GM12878 (cell line): Measurements from ENCODE around the gene MSX1. TPM values are rescaled to one million over a fixed set of nuclear protein-coding genes. Genes with fewer than 3 reads are reported as not detected.

ENCODE experiments used
- ATAC-seq: fragments of 200-7000 bp; cut with Tn5 transposase; 3 replicates; pipeline ENCODE4 v1.9.1; 2020; ENCODE audit warnings: mild to moderate bottlenecking, moderate library complexity
- BruUV-seq: library from RNA; stranded (reverse); fragments of 400-500 nt; replicated peaks from 2 replicates; lab custom pipeline; 2021; lab: Mats Ljungman, UMichigan
- CTCF ChIA-PET: fragments of 300-600 bp; sonication (Branson Sonifier 250); formaldehyde crosslinking; extraction: SDS; loops from one replicate; lab custom pipeline; 2021; ENCODE audit warnings: inconsistent platforms; lab: Yijun Ruan, JAX
- POLR2A ChIA-PET: fragments of 350-600 bp; formaldehyde crosslinking; extraction: SDS; loops from one replicate; lab custom pipeline; 2021; ENCODE audit warnings: inconsistent platforms; lab: Charles Lee
- RAD21 ChIA-PET: fragments of 300-600 bp; sonication (Branson Sonifier 250); formaldehyde crosslinking; loops from one replicate; lab custom pipeline; 2023; ENCODE audit warnings: antibody characterized with exemption; ENCODE audit not compliant: unreplicated experiment; lab: Charles Lee
- SMC1A ChIA-PET: fragments of 300-600 bp; sonication (Branson Sonifier 250); formaldehyde crosslinking; loops from one replicate; lab custom pipeline; 2023; ENCODE audit not compliant: unreplicated experiment, uncharacterized antibody; lab: Charles Lee
- DNase-seq: peaks from one replicate; pipeline ENCODE4 v3.0.0-alpha.2; 2011; ENCODE audit warnings: low read depth, low spot score
- FAIRE-seq: peaks from 3 replicates; lab custom pipeline; 2011; peaks lifted over from hg19 to GRCh38; lab: Jason Lieb, UNC
- H2AFZ ChIP-seq: 2 replicates; pipeline ENCODE4 v1.6.0; 2011; ENCODE audit warnings: low read depth, low read length, control low read depth; ENCODE audit not compliant: control insufficient read depth
- H3K27ac ChIP-seq: 2 replicates; pipeline ENCODE4 v1.5.1; 2011; ENCODE audit warnings: control low read depth; ENCODE audit not compliant: control insufficient read depth, insufficient read depth
- H3K27me3 ChIP-seq, 2 experiments: replicated peaks in 1 of 2; 2 replicates each; pipeline versions ENCODE4 v1.6.0 to v1.6.1; 2011; ENCODE audit warnings: low read length in 1 of 2; ENCODE audit not compliant: control insufficient read depth in 2 of 2, insufficient read depth in 2 of 2
- H3K36me3 ChIP-seq, 2 experiments: 2 replicates each; pipeline ENCODE4 v1.5.1; 2011; ENCODE audit warnings: low read length in 1 of 2; ENCODE audit not compliant: control insufficient read depth in 2 of 2, insufficient read depth in 2 of 2
- H3K4me1 ChIP-seq: 2 replicates; pipeline ENCODE4 v1.6.1; 2011; ENCODE audit warnings: mild to moderate bottlenecking, low read length, moderate library complexity, mixed read lengths; ENCODE audit not compliant: control insufficient read depth, insufficient read depth
- H3K4me2 ChIP-seq: 2 replicates; pipeline ENCODE4 v1.6.0; 2011; ENCODE audit warnings: control low read depth; ENCODE audit not compliant: control insufficient read depth, insufficient read depth
- H3K4me3 ChIP-seq: fragments of 200-600 bp; sonication (generic); 2 replicates; pipeline ENCODE4 v1.5.1; 2016
- H3K79me2 ChIP-seq: 2 replicates; pipeline ENCODE4 v1.6.0; 2011; ENCODE audit warnings: low read length; ENCODE audit not compliant: control insufficient read depth, insufficient read depth
- H3K9ac ChIP-seq: 2 replicates; pipeline ENCODE4 v1.8.0; 2011; ENCODE audit warnings: low read length, control low read depth, mixed read lengths; ENCODE audit not compliant: control insufficient read depth, insufficient read depth
- H3K9me3 ChIP-seq: replicated peaks from 3 replicates; pipeline ENCODE4 v1.5.1; 2011; ENCODE audit warnings: mild to moderate bottlenecking, low read length; ENCODE audit not compliant: control insufficient read depth, insufficient read depth
- H4K20me1 ChIP-seq: 2 replicates; pipeline ENCODE4 v1.6.0; 2011; ENCODE audit not compliant: control insufficient read depth, insufficient read depth
- ATF3 ChIP-seq: IDR thresholded peaks from 2 replicates; pipeline ENCODE4 v1.6.1; 2011; ENCODE audit warnings: low read depth, mild to moderate bottlenecking, low read length, moderate library complexity, borderline replicate concordance; ENCODE audit errors: extremely low read depth
- BACH1 ChIP-seq: fragments of 450-650 bp; IDR thresholded peaks from 2 replicates; pipeline ENCODE4 v1.6.1; 2017; ENCODE audit warnings: mild to moderate bottlenecking, borderline replicate concordance
- BCL11A ChIP-seq: IDR thresholded peaks from 2 replicates; pipeline ENCODE4 v1.6.1; 2011; ENCODE audit warnings: low read depth, low read length
- CEBPB ChIP-seq, 2 experiments: fragments of 150-350 bp in 1 of 2; IDR thresholded peaks; 2 replicates each; pipeline ENCODE4 v1.6.1; 2012 to 2014; ENCODE audit warnings: low read depth in 2 of 2, low read length in 2 of 2, borderline replicate concordance in 1 of 2, inconsistent platforms in 1 of 2
- E4F1 ChIP-seq: fragments of 450-650 bp; IDR thresholded peaks from 2 replicates; pipeline ENCODE4 v1.6.1; 2018; ENCODE audit warnings: borderline replicate concordance, mild to moderate bottlenecking; ENCODE audit not compliant: partially characterized antibody
- GATAD2B ChIP-seq: fragments of 450-650 bp; conservative IDR thresholded peaks from 2 replicates; pipeline ENCODE4 v1.6.1; 2017; ENCODE audit warnings: low read depth, mild to moderate bottlenecking, moderate library complexity
- HDAC6 ChIP-seq: fragments of 200-600 bp; sonication (generic); IDR thresholded peaks from one replicate; pipeline ENCODE4 v1.8.0; 2017; ENCODE audit warnings: antibody characterized with exemption; ENCODE audit not compliant: unreplicated experiment
- IRF4 ChIP-seq: IDR thresholded peaks from 2 replicates; pipeline ENCODE4 v1.6.1; 2011; ENCODE audit warnings: low read depth, low read length
- JUNB ChIP-seq: IDR thresholded peaks from 2 replicates; pipeline ENCODE4 v1.6.1; 2016; ENCODE audit warnings: antibody characterized with exemption, mild to moderate bottlenecking
- KAT2A ChIP-seq: conservative IDR thresholded peaks from 2 replicates; pipeline ENCODE4 v1.6.1; 2011; ENCODE audit warnings: low read depth, low read length; ENCODE audit not compliant: control insufficient read depth
- MEF2B ChIP-seq: fragments of 450-650 bp; IDR thresholded peaks from 2 replicates; pipeline ENCODE4 v1.6.1; 2018; ENCODE audit warnings: mild to moderate bottlenecking, moderate library complexity; ENCODE audit not compliant: partially characterized antibody, poor library complexity, severe bottlenecking
- MTA3 ChIP-seq: IDR thresholded peaks from 2 replicates; pipeline ENCODE4 v1.6.1; 2012; ENCODE audit warnings: low read length, inconsistent platforms, borderline replicate concordance
- PAX8 ChIP-seq: fragments of 450-650 bp; IDR thresholded peaks from 2 replicates; pipeline ENCODE4 v1.6.1; 2017; ENCODE audit warnings: mild to moderate bottlenecking, moderate library complexity
- PML ChIP-seq: IDR thresholded peaks from 2 replicates; pipeline ENCODE4 v1.6.1; 2012; ENCODE audit warnings: low read length, inconsistent platforms
- RELB ChIP-seq: fragments of 450-650 bp; IDR thresholded peaks from 2 replicates; pipeline ENCODE4 v1.6.1; 2017; ENCODE audit warnings: low read depth, mild to moderate bottlenecking, moderate library complexity
- RUNX3 ChIP-seq: IDR thresholded peaks from 2 replicates; pipeline ENCODE4 v1.6.1; 2012; ENCODE audit warnings: low read length, inconsistent platforms
- SMARCA5 ChIP-seq: fragments of 450-650 bp; IDR thresholded peaks from 2 replicates; pipeline ENCODE4 v1.6.1; 2017; ENCODE audit warnings: mild to moderate bottlenecking
- WGBS: methylation state at CpG from one replicate; pipeline ENCODE4 v1.1.6; 2016; ENCODE audit warnings: low lambda C conversion rate; ENCODE audit not compliant: insufficient replicate concordance, insufficient coverage; ENCODE audit errors: missing lambda C conversion rate; 5-methylcytosine and 5-hydroxymethylcytosine counted together
- in situ Hi-C: fragments of 300-500 bp; cut with MboI; formaldehyde crosslinking; loops from 9 replicates; pipeline ENCODE4 v1.14.3; 2018; ENCODE audit warnings: mixed read lengths
- intact Hi-C: fragments of 100-400 bp; cut with micrococcal nuclease; formaldehyde crosslinking; loops from one replicate; pipeline ENCODE4 v1.14.2; 2022; ENCODE audit not compliant: unreplicated experiment
- polyA plus RNA-seq, 11 experiments: library from polyadenylated mRNA; depleted of rRNA in 4 of 11; unstranded in 6 of 11; stranded (reverse) in 5 of 11; fragments of >200 nt; fragmentation: Nextera tagmentation in 4 of 11; fragmentation: Illumina TruSeq in 1 of 11; extraction: Ambion mirVana in 4 of 11; extraction: Trizol in 1 of 11; gene quantifications; 1 replicate in 1 of 11; 2 replicates in 10 of 11; pipeline versions ENCODE4 v1.2.1 to v1.2.3, GENCODE V29; 2011 to 2016; ENCODE audit warnings: inconsistent platforms in 2 of 11, missing spikeins in 2 of 11, low read depth in 1 of 11
- total RNA-seq, 4 experiments: library from RNA; depleted of rRNA in 3 of 4; stranded (reverse); fragments of >200 nt in 3 of 4; fragmentation: Illumina TruSeq in 1 of 4; extraction: Trizol in 1 of 4; gene quantifications; 2 replicates each; pipeline versions ENCODE4 v1.2.1 to v1.2.3, GENCODE V29; 2013 to 2021

MSX1 gene
- total and polyA plus RNA-seq, 10 of the 15 experiments (the other 5 are each of a cell fraction or from before 2014, with no cell fraction given): 0.04 to 0.56 (median 0.15) TPM; not detected in 2

- FAIRE-seq: no peak
- H3K79me2 ChIP-seq: no peaks in the 10 kb centered on the region
- no TSS peak for BruUV-seq
- POLR2A ChIA-PET: no interaction called here
- 39% methylated on average over 40 of the region's 40 CpGs for WGBS
- SMC1A ChIA-PET: interaction anchor here (0.6 kb wide), 1 partner anchor 1088 kb away, joined by 3 read pairs; no protein-coding TSS in a partner anchor
- intact Hi-C loops (no loop called here), in situ Hi-C loops (no loop called here)
- no peak overlapping the region for H3K27ac ChIP-seq
- CTCF ChIA-PET: no interaction called here
- H3K27me3 ChIP-seq: peaks cover 18 to 41% of the 10 kb centered on the region in 2 experiments
- no peak for ATAC-seq
- no peaks in the 10 kb centered on the region for H3K36me3 ChIP-seq
- no peak for DNase-seq
- RAD21 ChIA-PET: no interaction called here
- H3K4me3 ChIP-seq: no peak overlapping the region
- no peaks in the 10 kb centered on the region for H3K4me1 ChIP-seq
- H4K20me1 ChIP-seq: no peaks in the 10 kb centered on the region; the same call in 1 of the 2 replicates
- H3K4me2 ChIP-seq: no peak overlapping the region
- H2AFZ ChIP-seq: no peak overlapping the region
- no peak overlapping the region for H3K9ac ChIP-seq
- no peaks in the 10 kb centered on the region; the same call in 2 of the 3 replicates for H3K9me3 ChIP-seq
- TF ChIP-seq ATF3 (no peak), E4F1 (no peak), JUNB (no peak), CEBPB (IDR thresholded peaks at IDR 0.05; ENCODE audit: borderline replicate concordance in 1 of 2, low read depth in 2 of 2, low read length in 2 of 2) (no peak), GATAD2B (no peak), MTA3 (no peak), HDAC6 (no peak), PAX8 (no peak), IRF4 (no peak), BACH1 (no peak), RELB (no peak), RUNX3 (no peak), KAT2A (no peak), MEF2B (no peak), SMARCA5 (no peak), BCL11A (no peak), PML (no peak)
Measured at GRCh38 chr4:4869731-4870571, 10.5 kb downstream of the MSX1 start.
